Chondrocyte (in vitro differentiated cells): Measurements from ENCODE around the gene CASZ1. TPM values are rescaled to one million over a fixed set of nuclear protein-coding genes. Genes with fewer than 3 reads are reported as not detected.

Experiments
- DNase-seq: peaks from one replicate; pipeline ENCODE4 v3.0.0; 2021; ENCODE audit warnings: mixed read lengths, low spot score
- H3K27ac Mint-ChIP-seq: one replicate; pipeline ENCODE4 v1.8.0; 2021; ENCODE audit warnings: mild to moderate bottlenecking, moderate library complexity, mixed read lengths; ENCODE audit not compliant: unreplicated experiment
- H3K27me3 Mint-ChIP-seq: 2 replicates; pipeline ENCODE4 v1.8.0; 2021; ENCODE audit warnings: low read depth, mixed read lengths
- H3K36me3 Mint-ChIP-seq: 2 replicates; pipeline ENCODE4 v1.8.0; 2021; ENCODE audit warnings: low read depth, mixed read lengths
- H3K4me1 Mint-ChIP-seq: 2 replicates; pipeline ENCODE4 v1.8.0; 2021; ENCODE audit warnings: low read depth, mild to moderate bottlenecking, mixed read lengths
- H3K4me3 Mint-ChIP-seq: one replicate; pipeline ENCODE4 v1.8.0; 2021; ENCODE audit warnings: mild to moderate bottlenecking, moderate library complexity, mixed read lengths; ENCODE audit not compliant: unreplicated experiment
- H3K9me3 Mint-ChIP-seq: 2 replicates; pipeline ENCODE4 v1.8.0; 2021; ENCODE audit warnings: low read depth, mixed read lengths
- total RNA-seq: library from RNA; stranded (reverse); gene quantifications from 3 replicates; pipeline ENCODE4 v1.2.1, GENCODE V29; 2021
- TF ChIP-seq, protein P1 (sequence below): fragments of 200-600 bp; sonication (generic); IDR thresholded peaks from 2 replicates; pipeline ENCODE4 v1.5.0; 2021; ENCODE audit warnings: antibody characterized with exemption, mild to moderate bottlenecking, moderate library complexity

Gene CASZ1
- total RNA-seq, 1 donor from 2014 or later, result 4.1 TPM

DNA sequence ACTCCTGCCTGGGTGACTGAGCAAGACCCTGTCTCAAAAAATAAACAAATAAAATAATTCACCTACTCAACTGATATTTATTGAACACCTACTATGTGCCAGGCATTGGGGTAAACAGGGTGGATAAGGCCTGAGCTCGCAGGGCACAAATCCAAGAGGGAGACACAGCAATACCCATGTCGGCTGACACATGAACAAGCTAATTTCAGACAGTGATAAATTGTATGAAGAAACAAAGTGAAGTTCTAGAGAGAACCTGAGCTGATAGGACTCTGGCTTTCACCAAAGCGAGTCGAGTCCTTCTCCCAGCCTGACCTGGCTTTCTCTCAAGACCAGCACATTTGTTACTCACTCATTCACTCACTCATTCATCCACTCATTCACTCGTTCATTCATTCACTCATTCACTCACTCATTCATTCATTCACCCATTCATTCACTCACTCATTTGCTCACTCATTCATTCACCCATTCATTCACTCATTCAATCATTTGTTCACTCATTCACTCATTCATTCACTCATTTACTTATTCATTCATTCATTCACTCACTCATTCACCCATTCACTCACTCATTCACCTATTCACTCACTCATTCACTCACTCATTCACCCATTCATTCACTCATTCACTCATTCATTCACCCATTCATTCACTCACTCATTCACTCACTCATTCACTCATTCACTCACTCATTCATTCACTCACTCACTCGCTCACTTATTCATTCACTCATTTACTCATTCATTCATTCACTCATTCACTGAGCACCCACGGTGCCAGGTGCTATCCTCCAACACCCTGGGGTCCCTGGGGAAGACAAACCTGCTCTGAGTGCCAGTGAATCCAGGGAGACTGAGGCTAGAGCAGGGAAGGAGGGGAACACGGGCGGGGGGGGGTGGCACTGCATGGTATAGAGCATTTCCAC is 37.4 kb upstream of the CASZ1 start:
- H3K27ac Mint-ChIP-seq, result no peak overlapping the region
- peaks cover 2% of the 10 kb centered on the region for H3K36me3 Mint-ChIP-seq
- no peak for DNase-seq
- H3K4me3 Mint-ChIP-seq, result no peak overlapping the region
- TF ChIP-seq, protein P1, sequence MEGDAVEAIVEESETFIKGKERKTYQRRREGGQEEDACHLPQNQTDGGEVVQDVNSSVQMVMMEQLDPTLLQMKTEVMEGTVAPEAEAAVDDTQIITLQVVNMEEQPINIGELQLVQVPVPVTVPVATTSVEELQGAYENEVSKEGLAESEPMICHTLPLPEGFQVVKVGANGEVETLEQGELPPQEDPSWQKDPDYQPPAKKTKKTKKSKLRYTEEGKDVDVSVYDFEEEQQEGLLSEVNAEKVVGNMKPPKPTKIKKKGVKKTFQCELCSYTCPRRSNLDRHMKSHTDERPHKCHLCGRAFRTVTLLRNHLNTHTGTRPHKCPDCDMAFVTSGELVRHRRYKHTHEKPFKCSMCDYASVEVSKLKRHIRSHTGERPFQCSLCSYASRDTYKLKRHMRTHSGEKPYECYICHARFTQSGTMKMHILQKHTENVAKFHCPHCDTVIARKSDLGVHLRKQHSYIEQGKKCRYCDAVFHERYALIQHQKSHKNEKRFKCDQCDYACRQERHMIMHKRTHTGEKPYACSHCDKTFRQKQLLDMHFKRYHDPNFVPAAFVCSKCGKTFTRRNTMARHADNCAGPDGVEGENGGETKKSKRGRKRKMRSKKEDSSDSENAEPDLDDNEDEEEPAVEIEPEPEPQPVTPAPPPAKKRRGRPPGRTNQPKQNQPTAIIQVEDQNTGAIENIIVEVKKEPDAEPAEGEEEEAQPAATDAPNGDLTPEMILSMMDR, result no peak
- H3K9me3 Mint-ChIP-seq, result no peaks in the 10 kb centered on the region
- peaks cover 26% of the 10 kb centered on the region for H3K27me3 Mint-ChIP-seq
- peaks cover 5% of the 10 kb centered on the region for H3K4me1 Mint-ChIP-seq

DNA sequence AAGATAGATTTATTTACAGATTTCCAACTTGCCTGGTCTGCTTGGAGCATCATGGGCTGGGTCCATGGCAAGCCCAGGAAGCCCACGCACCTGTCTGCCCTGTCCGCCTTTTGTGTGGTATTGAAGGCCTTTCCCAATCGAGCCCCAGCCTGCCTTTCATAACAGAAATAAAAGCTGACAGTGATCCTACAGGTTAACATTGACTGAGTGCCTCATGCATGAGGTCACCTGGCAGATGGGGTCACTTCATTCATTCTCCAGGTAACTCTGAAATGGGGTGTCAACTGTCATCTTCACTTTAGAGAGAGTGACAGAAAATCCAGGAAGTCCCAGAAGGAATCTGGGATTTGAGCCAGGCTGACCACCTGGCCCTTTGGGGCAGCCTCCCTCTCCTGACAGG is 36.3 kb upstream of the CASZ1 start:
- H3K27me3 Mint-ChIP-seq, result peaks cover 31% of the 10 kb centered on the region
- H3K4me3 Mint-ChIP-seq, result no peak overlapping the region
- TF ChIP-seq, protein P1, result no peak
- DNase-seq, result no peak
- peaks cover 2% of the 10 kb centered on the region for H3K36me3 Mint-ChIP-seq
- peaks cover 5% of the 10 kb centered on the region for H3K4me1 Mint-ChIP-seq
- H3K9me3 Mint-ChIP-seq, result no peaks in the 10 kb centered on the region
- no peak overlapping the region for H3K27ac Mint-ChIP-seq

DNA sequence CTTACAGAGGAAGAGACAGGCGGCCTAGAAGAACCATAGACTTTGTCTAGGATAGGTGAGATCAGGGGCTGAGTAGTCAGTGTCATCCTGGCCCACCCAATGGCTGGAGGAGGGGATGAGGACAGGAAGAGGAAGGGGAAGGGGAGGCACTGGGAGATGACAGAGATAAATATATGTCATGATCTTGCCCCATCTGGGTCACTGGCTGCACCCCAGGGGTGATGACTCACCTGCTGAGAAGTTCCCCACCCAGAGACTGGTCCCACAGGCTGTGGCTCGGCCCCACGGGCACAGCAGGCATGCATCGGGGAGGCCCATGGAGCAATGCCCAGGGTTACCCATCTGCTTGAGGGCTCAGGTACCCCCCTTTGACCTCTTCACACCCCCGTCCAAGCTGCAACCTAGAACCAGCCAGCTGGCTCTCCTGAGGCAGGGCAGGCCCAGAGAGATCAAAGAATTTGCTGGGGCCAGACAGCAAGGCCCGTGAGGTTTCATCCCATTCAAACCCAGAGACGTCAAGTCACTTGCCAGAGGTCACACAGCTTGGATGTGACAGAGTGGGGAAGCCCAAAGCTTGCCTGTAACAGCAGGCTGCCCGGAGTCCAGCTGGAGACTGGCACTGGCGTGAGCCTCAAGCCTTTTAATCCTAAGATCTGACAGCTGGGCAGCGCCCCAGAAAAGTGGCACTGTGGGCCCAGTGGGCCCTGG is 34.7 kb upstream of the CASZ1 start:
- Mint-ChIP-seq H3K36me3 (peaks cover 2% of the 10 kb centered on the region), H3K27me3 (peaks cover 35% of the 10 kb centered on the region), H3K4me3 (no peak overlapping the region), H3K27ac (no peak overlapping the region), H3K9me3 (no peaks in the 10 kb centered on the region), H3K4me1 (no peaks in the 10 kb centered on the region)
- no peak for DNase-seq
- TF ChIP-seq, protein P1, result no peak

DNA sequence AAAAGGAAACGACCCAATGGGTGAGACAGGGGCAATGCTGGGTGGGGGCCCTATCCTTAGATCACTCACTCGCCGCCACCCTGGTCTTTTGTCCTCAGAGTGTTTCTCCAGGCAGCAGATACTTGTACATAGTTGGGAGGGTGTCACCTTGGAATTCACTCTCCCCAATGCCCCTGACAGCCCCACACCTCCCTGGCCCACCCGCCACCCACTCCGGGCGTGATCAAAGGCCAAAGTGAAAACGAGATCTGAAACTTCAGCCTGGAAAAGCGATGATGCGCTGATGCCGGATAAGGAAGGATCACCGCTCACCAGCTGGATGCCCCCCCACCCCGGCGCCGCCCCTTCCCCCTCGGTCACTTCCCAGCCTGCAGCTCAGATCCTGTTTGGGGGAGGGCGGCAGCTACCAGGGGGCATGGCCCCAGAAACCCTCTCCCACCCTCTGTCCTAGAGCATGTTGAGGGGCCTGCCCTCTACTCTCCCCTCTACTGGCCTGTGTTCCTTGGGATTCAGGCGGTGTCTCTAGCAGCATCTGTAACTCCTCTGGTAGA is 33.6 kb upstream of the CASZ1 start:
- peaks cover 34% of the 10 kb centered on the region for H3K27me3 Mint-ChIP-seq
- H3K36me3 Mint-ChIP-seq, result peaks cover 2% of the 10 kb centered on the region
- H3K4me3 Mint-ChIP-seq, result no peak overlapping the region
- DNase-seq, result no peak
- no peak overlapping the region for H3K27ac Mint-ChIP-seq
- no peaks in the 10 kb centered on the region for H3K4me1 Mint-ChIP-seq
- TF ChIP-seq, protein P1, result no peak
- no peaks in the 10 kb centered on the region for H3K9me3 Mint-ChIP-seq

DNA sequence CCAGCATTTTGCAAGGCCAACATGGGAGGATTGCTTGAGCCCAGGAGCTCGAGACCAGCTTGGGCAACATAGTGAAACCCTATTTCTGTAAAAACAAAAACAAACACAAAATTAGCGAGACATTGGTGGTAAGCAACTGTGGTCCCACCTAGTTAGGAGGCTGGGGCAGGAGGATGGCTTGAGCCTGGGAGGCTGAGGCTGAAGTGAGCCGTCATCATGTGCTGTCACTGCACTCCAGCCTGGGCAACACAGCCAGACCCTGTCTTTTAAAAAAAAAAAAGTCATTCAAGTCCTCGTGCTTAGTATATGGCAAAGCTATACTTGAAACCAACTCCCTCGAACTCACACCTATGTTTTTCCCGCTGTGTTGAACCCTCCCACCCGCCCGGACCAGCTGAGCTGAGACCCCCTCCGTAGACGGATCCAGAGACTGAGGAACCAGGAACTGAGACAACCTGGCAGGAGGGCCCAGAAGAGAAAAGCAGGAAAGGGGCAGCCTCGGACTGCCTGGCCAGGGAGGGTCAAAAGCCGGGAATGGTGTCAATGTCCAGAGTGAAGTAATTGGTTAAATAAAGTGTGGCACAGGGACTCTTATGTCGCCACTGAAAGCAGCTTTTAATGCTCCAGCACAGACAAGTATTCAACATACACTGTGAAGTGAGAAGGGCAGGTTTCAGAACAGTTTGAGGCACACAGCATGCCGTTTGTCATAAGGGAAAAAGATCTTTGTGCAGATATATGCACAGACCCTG is 32.8 kb upstream of the CASZ1 start:
- Mint-ChIP-seq H3K4me1 (peaks cover 3% of the 10 kb centered on the region), H3K27ac (no peak overlapping the region), H3K36me3 (peaks cover 2% of the 10 kb centered on the region), H3K9me3 (no peaks in the 10 kb centered on the region), H3K27me3 (peaks cover 29% of the 10 kb centered on the region), H3K4me3 (no peak overlapping the region)
- no peak for DNase-seq
- TF ChIP-seq, protein P1, result no peak
